COLO668 (cell line): ENCODE data around the gene CHPF2.

Source experiments
- DNase-seq: peaks from one replicate; lab custom pipeline; 2025; ENCODE audit not compliant: unreplicated experiment; lab: John Stamatoyannopoulos, UW

CHPF2 gene

DNA sequence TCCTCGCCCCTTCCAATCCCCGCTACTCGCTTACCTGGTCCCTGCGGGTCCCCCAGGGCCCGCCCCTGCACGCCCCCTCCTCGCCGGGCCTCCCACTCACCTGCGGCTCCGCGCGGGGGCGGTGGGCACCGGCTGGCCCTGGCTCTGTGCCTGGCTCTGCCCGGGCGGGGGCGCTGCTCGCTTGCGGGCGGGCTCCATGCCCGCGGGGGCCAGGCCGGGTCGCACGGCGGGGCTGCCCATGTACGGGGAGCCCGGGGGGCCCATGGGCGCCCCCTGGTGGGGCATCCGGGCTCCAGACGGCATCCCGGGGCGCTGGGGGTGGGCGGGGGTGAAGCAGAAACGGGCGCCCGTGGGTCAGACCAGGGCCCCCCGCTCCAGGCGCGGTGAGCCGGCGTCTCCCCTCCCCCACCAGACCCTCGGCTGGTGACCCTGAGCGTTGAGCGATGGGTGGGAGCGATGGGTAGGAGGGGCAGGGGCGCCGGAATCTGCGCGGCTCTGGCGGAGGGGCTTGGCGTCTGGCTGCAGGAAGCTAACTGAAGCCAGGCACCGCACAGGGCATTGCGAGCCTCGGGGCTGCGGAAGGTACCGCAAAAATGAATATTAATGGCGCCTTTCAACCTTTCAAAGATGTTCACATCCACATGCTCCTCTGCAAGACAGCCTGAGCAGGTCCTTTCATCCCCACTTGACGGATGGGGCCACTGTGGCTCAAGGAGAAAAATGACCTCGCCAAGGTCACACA is 13.2 kb downstream of the CHPF2 start:
- DNase-seq: peak; percentile 44

- DNase-seq: no peak
These were observed 14.0 kb downstream of the CHPF2 start for GRCh38 chr7:151246102-151246850.

DNA sequence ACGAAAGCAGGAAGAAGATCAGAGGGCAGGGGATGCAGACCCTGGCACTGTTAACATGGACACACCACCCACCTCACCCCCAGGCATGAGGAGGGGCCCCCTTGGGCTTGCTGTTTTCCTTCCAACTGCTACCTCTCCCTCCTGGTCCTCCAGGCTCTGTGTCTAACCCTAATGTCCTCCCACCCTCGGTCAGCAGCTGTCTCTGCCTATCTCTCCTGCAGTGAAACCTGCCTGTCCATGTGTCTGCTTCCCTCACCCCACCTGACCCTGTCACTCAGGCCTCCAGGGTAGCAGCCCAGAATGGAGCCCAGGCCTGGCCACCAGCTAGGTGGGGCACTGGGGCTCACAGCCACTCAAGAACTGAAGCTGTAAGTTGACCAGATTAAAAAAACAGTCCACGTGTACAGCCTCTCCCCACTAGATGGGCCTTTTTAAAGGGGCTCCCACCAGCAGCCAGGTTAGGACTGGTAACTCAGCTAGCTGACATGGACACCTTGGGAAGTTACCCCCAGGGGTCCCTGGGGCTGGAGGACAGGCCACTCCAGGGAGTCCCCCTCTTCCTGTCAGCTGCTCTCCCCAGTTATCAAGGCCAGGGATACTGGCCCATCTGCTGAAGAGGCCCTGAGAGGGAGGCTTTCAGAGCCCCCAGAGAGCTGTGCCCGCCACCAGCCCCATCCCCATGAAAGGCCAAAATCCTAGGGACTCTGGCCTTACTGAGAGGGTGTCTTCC is 14.7 kb downstream of the CHPF2 start:
- no peak for DNase-seq

GRCh38 chr7:151247611-151248345 is 15.5 kb downstream of the CHPF2 start:
- DNase-seq: peak; percentile 16

DNA sequence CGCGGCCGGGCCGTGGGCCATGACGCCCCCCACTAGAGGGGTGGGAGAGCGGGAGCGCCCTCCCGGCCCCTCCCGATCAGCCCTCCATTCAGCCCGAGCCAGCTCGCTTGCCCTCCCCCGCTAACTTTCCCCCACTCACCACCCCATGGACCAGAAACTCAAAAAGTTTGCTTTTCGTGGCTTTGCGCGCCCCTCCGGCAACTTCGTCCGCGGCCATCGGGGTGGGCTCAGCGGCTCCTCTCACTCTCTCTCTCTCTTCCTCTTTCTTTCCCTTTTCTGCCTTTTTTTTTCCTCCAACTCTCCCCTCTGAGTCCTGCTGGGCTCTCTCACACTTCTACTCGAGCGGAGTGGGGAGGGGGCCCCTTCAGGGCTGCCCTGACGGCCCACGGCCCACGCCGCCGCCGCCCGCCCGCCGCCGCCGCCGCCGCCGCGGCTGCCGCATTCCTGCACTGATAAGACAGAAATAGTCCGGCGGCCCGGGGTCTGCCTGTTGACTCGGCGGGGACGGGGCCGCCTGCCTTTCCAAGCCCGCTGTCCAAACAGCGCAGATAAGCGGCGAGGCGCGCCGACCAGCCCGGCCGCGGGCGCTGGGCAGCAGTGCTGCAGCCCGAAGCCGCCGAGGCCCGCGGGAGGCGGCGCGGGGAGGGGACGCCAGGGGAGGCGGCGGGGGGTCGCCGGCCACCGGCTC is 16.2 kb downstream of the CHPF2 start, which contains the start of gene SMARCD3:
Gene SMARCD3, minus strand, starts transcription at position 349 of the 688 bp plus-strand sequence. Its CDS starts 132 bp downstream, at position 217.
- peak; percentile 60 for DNase-seq

GRCh38 chr7:151249034-151249731 is 16.9 kb downstream of the CHPF2 start:
- DNase-seq: peak; percentile 53

DNA sequence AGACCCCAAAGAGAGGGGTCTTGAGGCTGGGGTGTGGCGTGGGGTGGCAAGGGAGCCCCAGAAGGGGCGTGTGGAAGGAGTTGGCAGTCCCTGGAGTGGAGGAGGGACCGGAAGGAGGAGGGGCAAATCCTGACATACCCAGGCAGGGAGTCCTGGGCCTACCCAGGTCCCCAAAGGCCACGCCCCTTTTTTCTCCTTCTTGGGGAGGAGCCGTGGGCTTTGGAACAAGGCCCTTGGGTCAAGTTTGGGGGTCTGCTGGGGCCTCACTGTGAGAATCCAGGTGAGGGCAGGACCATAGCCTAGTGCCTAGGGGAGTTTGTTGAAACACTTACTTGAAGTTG is 17.4 kb downstream of the CHPF2 start:
- no peak for DNase-seq

- no peak for DNase-seq
These were observed 18.2 kb downstream of the CHPF2 start for GRCh38 chr7:151250181-151251132.

DNA sequence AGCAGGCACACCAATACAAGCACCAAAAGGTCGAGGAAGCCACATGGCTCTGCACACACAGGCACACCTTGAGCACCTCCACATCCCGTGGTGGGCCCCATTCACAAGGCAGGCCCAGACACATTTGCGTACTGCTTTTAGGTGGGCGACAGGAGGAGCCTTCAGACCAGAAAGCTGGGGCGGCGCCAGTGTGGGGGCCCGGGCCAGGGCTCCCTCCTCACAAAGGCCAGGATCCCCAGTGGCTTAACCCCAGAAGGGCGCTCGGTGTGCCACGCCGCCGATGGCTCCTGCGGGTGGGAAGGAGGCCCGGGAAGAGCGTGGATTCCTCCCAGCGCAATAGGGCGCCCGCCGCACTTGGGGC is 19.0 kb downstream of the CHPF2 start:
- DNase-seq: no peak

- DNase-seq: peak; percentile 67
These were observed 19.6 kb downstream of the CHPF2 start for GRCh38 chr7:151251689-151252560.

DNA sequence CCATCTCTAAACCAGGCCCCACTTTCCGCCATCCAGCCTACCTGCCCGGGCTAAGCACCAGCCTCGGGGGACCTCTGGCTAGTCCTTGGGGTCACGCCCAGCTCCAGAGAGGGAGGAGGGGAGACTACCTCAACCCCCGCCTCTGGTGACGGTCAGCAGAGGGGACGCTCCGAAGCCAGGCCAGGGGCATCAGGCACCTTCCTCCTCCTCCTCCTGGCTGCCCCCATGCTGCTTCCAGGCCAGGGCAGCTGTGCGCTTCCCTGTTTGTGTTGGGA is 20.2 kb downstream of the CHPF2 start:
- DNase-seq: no peak

DNA sequence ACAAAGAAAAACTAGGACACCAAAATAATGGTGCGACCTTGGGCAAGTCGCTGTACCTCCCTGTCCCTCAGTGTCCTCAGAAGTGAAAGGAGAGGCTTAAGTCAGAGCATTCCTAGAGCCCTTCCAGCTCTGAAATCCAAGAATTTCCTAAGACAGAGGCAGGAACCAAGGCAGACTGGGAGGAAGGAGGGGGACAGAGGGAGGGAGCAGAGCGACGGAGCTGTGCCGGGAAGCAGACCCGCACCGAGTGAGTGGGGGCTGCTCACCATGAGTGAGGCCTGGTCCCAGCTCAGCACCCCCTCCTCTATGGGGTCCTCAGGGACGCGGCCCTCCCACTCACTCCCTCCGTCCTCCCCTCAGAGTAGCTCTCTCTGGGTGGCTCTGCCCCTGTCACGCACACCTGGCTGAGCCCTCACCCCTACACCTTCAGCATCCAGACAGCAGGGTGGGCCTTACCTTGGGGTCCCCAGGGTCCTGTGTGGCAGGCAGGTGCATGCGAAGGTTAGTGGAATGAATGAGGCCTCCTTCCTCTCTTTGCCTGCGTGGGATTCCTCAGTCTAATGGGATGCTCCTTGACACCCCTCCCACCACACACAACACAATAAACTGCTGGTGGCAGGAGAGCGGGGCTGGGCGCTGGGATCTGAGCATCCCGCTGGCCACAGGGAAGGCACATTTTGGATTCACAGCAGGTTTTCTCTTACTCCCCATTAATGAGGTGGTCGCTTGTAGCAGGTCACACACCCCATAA is 20.9 kb downstream of the CHPF2 start:
- no peak for DNase-seq

- no peak for DNase-seq
These were observed 22.0 kb downstream of the CHPF2 start for GRCh38 chr7:151254316-151254715.

GRCh38 chr7:151254851-151255250 is 22.6 kb downstream of the CHPF2 start:
- no peak for DNase-seq

GRCh38 chr7:151255390-151255789 is 23.1 kb downstream of the CHPF2 start:
- no peak for DNase-seq

DNA sequence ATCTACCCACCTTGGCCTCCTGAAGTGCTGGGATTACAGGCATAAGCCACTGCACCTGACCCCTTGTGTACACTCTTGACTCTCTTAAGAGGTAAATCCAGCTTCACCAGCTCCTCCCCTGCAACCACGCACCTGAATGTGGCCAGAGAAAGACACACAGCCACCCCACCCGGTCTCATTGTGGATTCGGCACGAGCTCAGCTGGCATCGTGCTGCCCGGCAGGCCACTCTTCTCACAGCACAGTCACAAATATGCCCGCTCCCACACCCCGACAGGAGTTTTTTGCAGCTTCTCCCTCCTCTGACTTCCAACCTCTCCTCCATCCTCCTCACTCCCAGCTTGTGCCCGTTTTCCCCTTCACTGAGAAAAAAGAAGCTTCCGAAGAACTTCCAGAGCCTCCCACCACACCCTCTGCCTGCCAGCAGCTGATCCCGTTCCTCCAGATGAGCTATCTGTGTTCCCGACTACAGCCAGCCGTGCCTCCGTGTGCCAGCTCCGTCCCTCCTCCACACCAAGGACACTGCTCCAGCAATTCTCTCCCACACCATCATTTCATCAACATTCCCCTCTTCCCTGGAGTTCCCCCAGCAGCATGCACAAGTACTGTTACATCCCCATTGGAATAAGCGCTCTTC is 24.2 kb downstream of the CHPF2 start:
- DNase-seq: no peak

GRCh38 chr7:151257990-151258389 is 25.7 kb downstream of the CHPF2 start:
- DNase-seq: no peak
